ENCODE results near the gene GBA2. TPM values are rescaled to one million over a fixed set of nuclear protein-coding genes. Genes with fewer than 3 reads are reported as not detected.

Gene GBA2
- total RNA-seq, 1 experiment from 2014 or later, result 63.6 TPM

DNA sequence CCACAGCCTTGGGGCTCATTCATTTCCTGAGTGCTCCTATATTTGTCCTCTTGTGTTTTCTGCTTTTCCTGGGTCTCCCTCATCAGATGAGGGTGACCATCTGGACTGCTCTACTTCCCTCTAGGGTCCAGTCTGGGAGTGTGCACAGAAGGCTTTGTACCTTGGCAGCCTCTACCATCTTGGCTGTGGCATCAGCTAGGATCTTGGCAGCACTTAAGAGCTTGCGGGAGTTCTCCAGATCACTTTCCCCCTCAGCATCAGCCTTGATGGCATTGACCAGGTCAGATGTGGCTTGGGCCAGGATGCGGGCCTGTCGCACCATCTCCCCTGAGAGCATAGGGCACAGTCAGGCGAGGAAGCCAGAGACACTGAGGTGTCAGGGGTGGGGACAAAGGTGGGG, 32.8 kb downstream of the GBA2 start:
- H3K27ac ChIP-seq (ENCODE audit: low read depth, low read length), result no peak overlapping the region
- intact Hi-C loops (cut with micrococcal nuclease), result no loop called here
- POLR2A ChIA-PET, result no interaction called here
- RAD21 ChIA-PET (ENCODE audit: low non-redundant PET in 1 of 2, low total read pairs in 2 of 2, uncharacterized antibody in 2 of 2, unreplicated experiment in 2 of 2), result interaction anchor here in 1 of 2 experiments (0.6 kb wide), 1 partner anchor 209 kb away, joined by 5 read pairs; no protein-coding TSS in a partner anchor
- peak; percentile 8; the same call in 1 of the 2 replicates for TF ChIP-seq RAD21 (IDR thresholded peaks at IDR 0.05; ENCODE audit: low read depth)
- no peak for TF ChIP-seq EZH2phosphoT487 (IDR thresholded peaks at IDR 0.05; ENCODE audit: borderline replicate concordance)
- H3K9ac ChIP-seq (ENCODE audit: low read length), result no peak overlapping the region
- no peaks in the 10 kb centered on the region for H3K9me2 ChIP-seq (ENCODE audit: insufficient read depth)
- H4K20me1 ChIP-seq (ENCODE audit: insufficient read depth), result no peaks in the 10 kb centered on the region
- no peak overlapping the region for H2AFZ ChIP-seq (ENCODE audit: low read depth, low read length, poor library complexity, severe bottlenecking)
- CTCF ChIA-PET, result interaction anchor here (1.0 kb wide), 1 partner anchor 20 kb away, joined by 3 read pairs; no protein-coding TSS in a partner anchor
- no TSS peak for BruUV-seq (replicated peaks)
- peaks cover 75 to 77% of the 10 kb centered on the region in 2 experiments for H3K36me3 ChIP-seq (ENCODE audit: control insufficient read depth in 1 of 2, insufficient read depth in 2 of 2, low read length in 2 of 2)
- no peak overlapping the region for H3K4me2 ChIP-seq (ENCODE audit: low read length)
- H3K4me1 ChIP-seq (ENCODE audit: control insufficient read depth in 1 of 2, insufficient read depth in 2 of 2, low read length in 2 of 2), result no peaks in the 10 kb centered on the region
- H3K27me3 ChIP-seq (ENCODE audit: insufficient read depth, low read length), result no peaks in the 10 kb centered on the region
- no peak overlapping the region for H3K4me3 ChIP-seq (replicated peaks in 1 of 2; ENCODE audit: low read depth in 1 of 2, low read length in 2 of 2)
- 0 out of 2 replicates have a peak, but pooled peaks have one; percentile 41 for ATAC-seq
- no peaks in the 10 kb centered on the region for H3K9me3 ChIP-seq (ENCODE audit: control insufficient read depth in 1 of 2, insufficient read depth in 1 of 2, low read depth in 1 of 2, low read length in 2 of 2)
- no peaks in the 10 kb centered on the region for H3K79me2 ChIP-seq (ENCODE audit: insufficient read depth, low read length)
- DNase-seq (ENCODE audit: low read depth, low spot score), result no peak

DNA sequence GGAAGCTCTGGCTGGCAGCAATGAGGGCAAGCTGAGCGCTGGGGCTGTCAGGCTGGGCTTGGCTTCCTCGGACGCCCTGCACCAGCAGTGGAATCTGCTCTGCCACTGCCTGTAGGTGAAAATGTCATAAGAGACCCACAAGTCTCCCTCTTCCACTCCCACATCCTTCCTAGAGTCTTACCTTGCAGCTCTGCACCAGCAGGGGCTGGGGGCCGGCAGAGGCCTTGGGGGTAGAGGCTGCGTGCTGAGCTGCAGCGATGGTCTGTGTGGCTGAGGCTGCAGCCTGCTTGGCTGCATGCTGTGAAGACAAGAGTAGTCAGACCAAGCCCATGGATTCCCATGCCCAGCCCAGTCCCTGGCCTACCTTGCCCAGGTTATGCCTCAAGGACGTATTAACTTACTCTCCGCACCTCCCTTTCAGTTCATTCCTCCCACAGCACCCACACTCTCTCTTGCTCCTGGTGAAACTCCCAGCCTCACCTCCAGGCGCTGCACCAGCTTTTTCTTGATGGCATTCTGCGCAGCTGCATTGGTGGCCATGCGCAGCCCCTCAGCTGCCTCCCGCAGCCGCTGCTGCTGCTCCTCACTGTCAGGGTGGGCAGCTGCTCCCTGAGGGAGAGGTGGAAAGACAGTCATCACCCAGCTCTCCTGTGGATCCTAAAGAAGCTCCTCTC, 34.3 kb downstream of the GBA2 start:
- no peak for ATAC-seq
- DNase-seq (ENCODE audit: low read depth, low spot score), result no peak
- Histone ChIP-seq H3K27me3 (ENCODE audit: insufficient read depth, low read length) (no peaks in the 10 kb centered on the region), H3K4me2 (ENCODE audit: low read length) (no peak overlapping the region), H4K20me1 (ENCODE audit: insufficient read depth) (no peaks in the 10 kb centered on the region), H3K79me2 (ENCODE audit: insufficient read depth, low read length) (no peaks in the 10 kb centered on the region), H3K9ac (ENCODE audit: low read length) (no peak overlapping the region), H3K9me3 (ENCODE audit: control insufficient read depth in 1 of 2, insufficient read depth in 1 of 2, low read depth in 1 of 2, low read length in 2 of 2) (no peaks in the 10 kb centered on the region), H3K4me1 (ENCODE audit: control insufficient read depth in 1 of 2, insufficient read depth in 2 of 2, low read length in 2 of 2) (no peaks in the 10 kb centered on the region), H3K9me2 (ENCODE audit: insufficient read depth) (no peaks in the 10 kb centered on the region), H3K36me3 (ENCODE audit: control insufficient read depth in 1 of 2, insufficient read depth in 2 of 2, low read length in 2 of 2) (peaks cover 73% of the 10 kb centered on the region in 2 experiments), H3K27ac (ENCODE audit: low read depth, low read length) (no peak overlapping the region), H3K4me3 (replicated peaks in 1 of 2; ENCODE audit: low read depth in 1 of 2, low read length in 2 of 2) (no peak overlapping the region), H2AFZ (ENCODE audit: low read depth, low read length, poor library complexity, severe bottlenecking) (no peak overlapping the region)
- intact Hi-C loops (cut with micrococcal nuclease), result no loop called here
- no peak for TF ChIP-seq CTCF (IDR thresholded peaks at IDR 0.05 in 2 of 3, conservative IDR thresholded peaks at IDR 0.05 in 1 of 3; ENCODE audit: borderline replicate concordance in 1 of 3, insufficient read depth in 1 of 3, low read depth in 2 of 3, low read length in 2 of 3)
- TF ChIP-seq RAD21 (IDR thresholded peaks at IDR 0.05; ENCODE audit: low read depth), result no peak
- TF ChIP-seq EZH2 (IDR thresholded peaks at IDR 0.05), result no peak
- TF ChIP-seq EGR1 (IDR thresholded peaks at IDR 0.05; ENCODE audit: low read depth), result no peak
- no peak for TF ChIP-seq TCF7L2 (IDR thresholded peaks at IDR 0.05; ENCODE audit: borderline replicate concordance, extremely low read depth, insufficient read depth, insufficient read length)
- no peak for TF ChIP-seq CEBPB (IDR thresholded peaks at IDR 0.05; ENCODE audit: low read depth)
- no peak for TF ChIP-seq ELF1 (IDR thresholded peaks at IDR 0.05; ENCODE audit: borderline replicate concordance, low read depth)
- no peak for TF ChIP-seq SIN3A (IDR thresholded peaks at IDR 0.05; ENCODE audit: low read depth)
- no peak for TF ChIP-seq EZH2phosphoT487 (IDR thresholded peaks at IDR 0.05; ENCODE audit: borderline replicate concordance)
- TF ChIP-seq, protein P1, sequence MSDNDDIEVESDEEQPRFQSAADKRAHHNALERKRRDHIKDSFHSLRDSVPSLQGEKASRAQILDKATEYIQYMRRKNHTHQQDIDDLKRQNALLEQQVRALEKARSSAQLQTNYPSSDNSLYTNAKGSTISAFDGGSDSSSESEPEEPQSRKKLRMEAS (IDR thresholded peaks at IDR 0.05), result no peak
- no peak for TF ChIP-seq JUND (IDR thresholded peaks at IDR 0.05)
- no peak for TF ChIP-seq YY1 (IDR thresholded peaks at IDR 0.05; ENCODE audit: extremely low read depth, insufficient replicate concordance, low read depth, low read length)
- ChIA-PET RAD21 (ENCODE audit: low non-redundant PET in 1 of 2, low total read pairs in 2 of 2, uncharacterized antibody in 2 of 2, unreplicated experiment in 2 of 2) (no interaction called here), POLR2A (no interaction called here), CTCF (no interaction called here)
- no TSS peak for BruUV-seq (replicated peaks)
